ENCODE measurements around the gene TOR2A. TPM values are rescaled to one million over a fixed set of nuclear protein-coding genes. Genes with fewer than 3 reads are reported as not detected.
A peak's percentile ranks its signal among the peaks of the same experiment; 100 is the strongest.

TOR2A gene
- total RNA-seq, 2 donors from 2014 or later: 15.7 to 16.7 TPM

DNA sequence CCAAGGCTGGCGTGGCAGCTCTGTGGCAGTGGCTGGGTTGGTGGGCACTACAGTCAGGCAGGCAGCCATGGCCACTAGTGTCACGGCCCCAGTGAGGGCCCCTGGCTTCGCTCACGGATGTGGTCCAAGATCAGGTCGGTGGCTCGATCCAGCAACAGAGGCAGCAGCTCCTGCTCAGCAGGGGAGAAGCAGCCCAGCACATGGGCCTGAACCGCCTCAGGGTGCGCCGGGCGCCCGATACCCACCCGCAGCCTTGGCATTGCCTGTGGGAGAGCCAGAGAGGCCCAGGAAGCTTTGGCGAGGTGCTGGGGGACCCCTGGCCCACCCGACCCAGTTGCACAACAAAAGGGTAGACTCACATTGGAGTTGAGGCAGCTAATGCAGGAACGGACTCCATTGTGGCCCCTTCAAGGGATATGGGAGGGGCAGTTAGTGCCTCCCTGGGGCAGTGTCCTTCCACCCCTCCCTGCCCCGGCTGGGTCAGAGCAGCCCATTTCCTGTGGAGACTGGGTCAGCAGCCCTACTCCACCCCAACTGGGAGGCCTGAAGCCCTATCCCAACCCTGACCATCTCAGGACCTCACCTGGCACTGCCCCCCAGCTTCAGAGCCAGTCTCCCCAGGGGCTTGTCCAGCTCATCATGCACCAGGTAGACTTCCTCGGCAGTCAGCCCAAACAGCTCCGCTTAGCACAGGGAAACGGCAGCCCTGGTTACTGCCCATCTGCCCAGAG is 20.9 kb downstream of the TOR2A start:
- Mint-ChIP-seq H3K36me3 (ENCODE audit: low read depth) (no peaks in the 10 kb centered on the region), H3K27me3 (ENCODE audit: insufficient read depth) (peaks cover 2% of the 10 kb centered on the region), H3K4me3 (peak overlapping the region; percentile 90), H3K27ac (no peak overlapping the region), H3K4me1 (peaks cover 12% of the 10 kb centered on the region), H3K9me3 (no peaks in the 10 kb centered on the region)
- DNase-seq: no peak
- no peaks in the 10 kb centered on the region for H3K9me3 ChIP-seq (ENCODE audit: control insufficient read depth, low read length)
- no peak overlapping the region for H3K9ac ChIP-seq (ENCODE audit: extremely low read depth, low read length, poor library complexity, severe bottlenecking)
- H3K27ac ChIP-seq (ENCODE audit: low read depth, low read length): no peak overlapping the region
- H3K36me3 ChIP-seq (ENCODE audit: control insufficient read depth, insufficient read depth, low read length): no peaks in the 10 kb centered on the region
- WGBS, 2 experiments (ENCODE audit: insufficient coverage in 1 of 2, insufficient read length in 1 of 2): 90 to 94% methylated on average over 12 to 19 of the region's 19 CpGs
- no peak overlapping the region for H3K4me3 ChIP-seq (ENCODE audit: low read length)
- H3K27me3 ChIP-seq (ENCODE audit: control insufficient read depth, insufficient read depth, low read length, poor library complexity, severe bottlenecking): no peaks in the 10 kb centered on the region
- TF ChIP-seq, protein P1, sequence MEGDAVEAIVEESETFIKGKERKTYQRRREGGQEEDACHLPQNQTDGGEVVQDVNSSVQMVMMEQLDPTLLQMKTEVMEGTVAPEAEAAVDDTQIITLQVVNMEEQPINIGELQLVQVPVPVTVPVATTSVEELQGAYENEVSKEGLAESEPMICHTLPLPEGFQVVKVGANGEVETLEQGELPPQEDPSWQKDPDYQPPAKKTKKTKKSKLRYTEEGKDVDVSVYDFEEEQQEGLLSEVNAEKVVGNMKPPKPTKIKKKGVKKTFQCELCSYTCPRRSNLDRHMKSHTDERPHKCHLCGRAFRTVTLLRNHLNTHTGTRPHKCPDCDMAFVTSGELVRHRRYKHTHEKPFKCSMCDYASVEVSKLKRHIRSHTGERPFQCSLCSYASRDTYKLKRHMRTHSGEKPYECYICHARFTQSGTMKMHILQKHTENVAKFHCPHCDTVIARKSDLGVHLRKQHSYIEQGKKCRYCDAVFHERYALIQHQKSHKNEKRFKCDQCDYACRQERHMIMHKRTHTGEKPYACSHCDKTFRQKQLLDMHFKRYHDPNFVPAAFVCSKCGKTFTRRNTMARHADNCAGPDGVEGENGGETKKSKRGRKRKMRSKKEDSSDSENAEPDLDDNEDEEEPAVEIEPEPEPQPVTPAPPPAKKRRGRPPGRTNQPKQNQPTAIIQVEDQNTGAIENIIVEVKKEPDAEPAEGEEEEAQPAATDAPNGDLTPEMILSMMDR (conservative IDR thresholded peaks at IDR 0.05): no peak
- no peaks in the 10 kb centered on the region for H3K4me1 ChIP-seq (ENCODE audit: control insufficient read depth, insufficient read depth, low read length)

DNA sequence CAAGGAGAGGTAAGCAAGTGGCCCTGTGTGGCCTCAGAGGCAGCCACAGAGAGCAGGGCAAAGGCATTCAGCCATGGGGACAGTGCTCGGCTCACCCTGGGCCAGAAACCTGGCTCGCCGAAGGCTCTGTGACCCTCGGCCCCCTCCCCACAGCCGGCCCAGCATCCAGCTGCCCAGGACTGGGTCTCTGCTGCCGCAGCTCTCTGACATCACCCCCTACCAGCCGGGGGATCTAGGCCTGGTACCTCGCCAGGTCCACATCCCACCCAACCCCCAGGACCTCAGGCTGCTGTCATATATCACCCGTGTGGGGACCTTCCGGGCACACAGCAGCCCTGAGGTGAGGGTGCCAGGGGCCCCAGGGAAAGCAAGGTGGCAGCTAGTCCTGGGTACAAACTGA is 22.2 kb downstream of the TOR2A start:
- no peak overlapping the region for H3K27ac Mint-ChIP-seq
- no peak overlapping the region for H3K4me3 Mint-ChIP-seq

DNA sequence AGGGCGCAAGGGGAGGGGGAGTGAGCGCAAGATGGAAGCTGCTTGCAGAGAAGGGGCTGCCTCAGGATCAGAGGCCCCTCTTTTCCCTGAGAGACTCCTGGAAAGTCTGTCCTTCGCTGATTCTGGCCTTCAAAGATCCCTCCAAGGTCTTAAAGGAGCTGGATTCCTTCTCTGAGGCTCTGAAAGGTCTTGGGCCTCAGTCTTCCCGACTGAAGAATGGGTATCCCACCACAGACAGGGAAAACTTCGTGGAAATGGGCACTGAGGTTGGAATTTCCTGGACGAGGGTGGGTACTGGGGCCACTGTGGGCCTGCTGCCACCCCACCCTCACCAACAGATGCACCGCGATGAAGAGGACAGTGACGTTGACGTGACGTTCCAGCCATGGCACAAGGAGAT is 22.7 kb downstream of the TOR2A start:
- TF ChIP-seq, protein P1 (conservative IDR thresholded peaks at IDR 0.05): no peak
- no peaks in the 10 kb centered on the region for H3K36me3 ChIP-seq (ENCODE audit: control insufficient read depth, insufficient read depth, low read length)
- no peak for DNase-seq
- peaks cover 2% of the 10 kb centered on the region for H3K27me3 Mint-ChIP-seq (ENCODE audit: insufficient read depth)
- no peak overlapping the region for H3K9ac ChIP-seq (ENCODE audit: extremely low read depth, low read length, poor library complexity, severe bottlenecking)
- H3K9me3 ChIP-seq (ENCODE audit: control insufficient read depth, low read length): no peaks in the 10 kb centered on the region
- H3K27me3 ChIP-seq (ENCODE audit: control insufficient read depth, insufficient read depth, low read length, poor library complexity, severe bottlenecking): no peaks in the 10 kb centered on the region
- H3K36me3 Mint-ChIP-seq (ENCODE audit: low read depth): no peaks in the 10 kb centered on the region
- H3K9me3 Mint-ChIP-seq: no peaks in the 10 kb centered on the region
- H3K27ac ChIP-seq (ENCODE audit: low read depth, low read length): no peak overlapping the region
- H3K27ac Mint-ChIP-seq: no peak overlapping the region
- peaks cover 12% of the 10 kb centered on the region for H3K4me1 Mint-ChIP-seq
- no peak overlapping the region for H3K4me3 ChIP-seq (ENCODE audit: low read length)
- H3K4me3 Mint-ChIP-seq: no peak overlapping the region
- 88 to 89% methylated on average over 9 to 11 of the region's 11 CpGs for WGBS, 2 experiments (ENCODE audit: insufficient coverage in 1 of 2, insufficient read length in 1 of 2)
- H3K4me1 ChIP-seq (ENCODE audit: control insufficient read depth, insufficient read depth, low read length): no peaks in the 10 kb centered on the region

More for the DNA sequence above, 22.2 kb downstream of the TOR2A start:
- Histone ChIP-seq H3K9me3 (ENCODE audit: control insufficient read depth, low read length) (no peaks in the 10 kb centered on the region), H3K36me3 (ENCODE audit: control insufficient read depth, insufficient read depth, low read length) (no peaks in the 10 kb centered on the region), H3K4me1 (ENCODE audit: control insufficient read depth, insufficient read depth, low read length) (no peaks in the 10 kb centered on the region), H3K27ac (ENCODE audit: low read depth, low read length) (no peak overlapping the region), H3K9ac (ENCODE audit: extremely low read depth, low read length, poor library complexity, severe bottlenecking) (no peak overlapping the region), H3K4me3 (ENCODE audit: low read length) (no peak overlapping the region), H3K27me3 (ENCODE audit: control insufficient read depth, insufficient read depth, low read length, poor library complexity, severe bottlenecking) (no peaks in the 10 kb centered on the region)
- H3K27me3 Mint-ChIP-seq (ENCODE audit: insufficient read depth): peaks cover 2% of the 10 kb centered on the region
- TF ChIP-seq, protein P1 (conservative IDR thresholded peaks at IDR 0.05): no peak
- peaks cover 12% of the 10 kb centered on the region for H3K4me1 Mint-ChIP-seq
- no peak for DNase-seq
- no peaks in the 10 kb centered on the region for H3K36me3 Mint-ChIP-seq (ENCODE audit: low read depth)
- WGBS, 2 experiments (ENCODE audit: insufficient coverage in 1 of 2, insufficient read length in 1 of 2): 80 to 95% methylated on average over 1 to 10 of the region's 10 CpGs
- H3K9me3 Mint-ChIP-seq: no peaks in the 10 kb centered on the region
